GM19452 (cell line): ENCODE measurements around the gene AGAP1.

ENCODE experiments used
- ATAC-seq: cut with Tn5 transposase; IDR thresholded peaks from one replicate; pipeline ENCODE4 v1.9.1; 2021; ENCODE audit not compliant: unreplicated experiment

Gene AGAP1

DNA sequence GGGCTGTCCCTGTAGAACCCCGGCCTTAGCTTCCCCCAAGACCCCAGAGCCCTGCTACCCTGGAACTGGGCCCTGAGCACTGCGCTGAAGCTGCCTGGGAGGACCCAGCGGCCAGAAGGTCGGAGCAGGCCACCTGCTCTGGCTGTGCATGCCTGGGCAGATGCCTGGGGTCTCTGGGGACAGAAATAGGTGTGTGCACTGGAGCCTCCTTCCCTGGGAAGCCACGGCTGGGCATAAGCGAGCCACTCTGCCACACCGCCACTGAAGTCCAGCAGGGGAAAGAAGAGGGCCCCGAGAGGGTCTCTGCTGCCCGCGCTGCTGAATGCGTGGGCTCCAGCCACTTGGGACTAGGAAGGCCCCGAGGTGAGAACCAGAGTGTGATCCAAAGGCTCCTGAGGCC is 667.7 kb downstream of the AGAP1 start:
- no peak for ATAC-seq

DNA sequence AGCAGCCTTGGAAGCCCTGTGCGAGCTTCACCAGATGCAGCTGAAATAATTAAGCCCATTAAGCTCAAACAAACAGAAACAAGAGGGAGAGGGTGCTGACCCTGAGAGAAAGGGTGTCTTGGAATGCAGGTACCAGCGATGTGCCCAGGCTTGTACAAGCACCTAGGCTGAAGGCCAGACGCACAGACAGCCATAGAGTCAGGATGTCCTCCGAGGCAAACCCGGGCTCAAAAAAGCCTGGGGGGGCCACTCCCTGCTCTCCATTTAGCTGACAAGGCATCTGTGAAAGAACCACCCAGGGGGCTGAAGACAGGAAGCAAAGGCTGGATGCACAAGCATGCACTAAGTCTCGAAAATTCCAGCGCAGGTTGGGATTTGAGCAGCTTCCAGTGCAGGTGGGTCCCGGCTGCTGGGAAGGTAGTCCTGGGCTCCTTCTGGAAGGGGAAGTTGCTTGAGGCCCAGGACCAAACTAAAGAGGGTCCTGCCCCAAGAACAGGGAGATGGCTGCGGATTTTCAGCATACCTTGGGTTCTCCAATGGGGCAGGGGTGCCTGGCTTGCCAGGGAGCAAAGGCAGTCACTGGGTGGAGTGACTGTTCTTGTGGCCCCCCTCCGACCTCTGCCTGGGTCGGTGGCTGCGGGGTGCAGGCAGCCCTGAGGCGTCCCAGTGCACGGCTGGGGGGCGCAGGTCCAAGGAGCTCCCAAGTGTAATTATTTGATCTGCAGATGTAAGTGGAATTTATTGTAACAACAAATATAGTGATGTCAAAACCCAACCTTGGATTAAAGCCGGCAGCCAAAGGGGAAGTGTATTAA is 668.4 kb downstream of the AGAP1 start:
- no peak for ATAC-seq

DNA sequence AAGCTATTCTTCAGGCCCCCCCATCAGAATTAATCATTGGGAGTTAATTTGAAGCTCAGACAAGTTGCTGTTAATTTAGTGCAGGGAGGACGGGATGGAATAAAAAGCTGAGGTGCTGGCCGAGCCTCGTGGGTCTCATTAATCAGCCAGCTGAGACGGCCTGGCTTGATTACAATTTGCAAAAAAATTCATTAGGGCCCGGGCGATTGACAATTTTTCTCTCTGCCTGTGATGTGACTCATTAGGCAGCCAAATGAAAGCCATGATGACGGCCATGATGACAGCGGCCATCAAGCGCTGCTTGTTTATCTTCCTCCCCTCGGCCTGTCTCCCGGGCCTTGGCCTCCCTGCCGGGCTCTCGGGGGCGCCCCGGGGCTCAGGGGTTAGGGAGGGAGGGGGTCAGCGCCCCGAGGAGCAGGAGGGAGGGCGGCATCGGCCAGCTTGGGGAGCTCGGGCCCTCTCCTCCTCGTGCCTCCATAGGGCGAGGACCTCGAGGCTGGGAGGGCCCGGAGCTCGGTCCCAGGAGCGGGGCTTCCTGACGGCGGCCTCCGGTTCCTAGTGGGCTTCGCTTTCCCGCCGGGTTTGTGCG is 669.1 kb downstream of the AGAP1 start:
- ATAC-seq: no peak

DNA sequence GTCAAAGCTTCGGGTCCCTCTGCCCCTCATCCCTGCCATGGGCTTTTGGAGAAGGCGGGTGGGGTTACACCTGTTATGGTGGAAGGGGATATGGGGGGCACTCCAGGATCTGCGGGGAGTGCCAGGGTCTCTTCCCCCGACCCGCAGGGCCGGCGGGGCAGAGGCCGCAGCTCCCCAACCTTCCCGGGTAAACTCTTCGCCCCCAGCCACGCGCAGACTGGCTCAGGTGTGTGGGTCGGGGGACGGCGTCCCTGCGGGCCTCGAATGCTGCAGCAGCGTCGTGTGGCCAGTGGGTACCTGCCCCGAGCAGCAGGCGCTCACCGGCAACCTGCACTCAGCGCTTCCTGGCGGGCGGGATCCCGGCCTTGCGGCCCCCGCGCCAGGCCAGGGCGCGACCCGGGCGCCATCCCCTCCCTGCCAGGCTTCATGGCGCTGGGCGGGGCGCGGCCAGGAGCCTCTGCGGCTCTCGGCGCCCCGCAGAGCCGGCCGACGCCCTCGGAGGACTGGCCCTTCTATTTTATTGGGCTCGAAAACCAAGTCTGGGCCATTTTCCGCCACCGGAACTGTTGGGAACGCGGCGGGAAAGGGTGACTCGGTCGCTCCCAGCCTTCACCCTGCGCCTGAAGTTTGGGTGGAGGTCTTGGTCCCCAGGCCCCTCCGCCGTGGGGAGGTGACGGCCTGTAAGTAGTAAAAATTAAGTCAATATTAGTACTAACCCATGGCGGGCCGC is 669.8 kb downstream of the AGAP1 start:
- ATAC-seq: no peak

DNA sequence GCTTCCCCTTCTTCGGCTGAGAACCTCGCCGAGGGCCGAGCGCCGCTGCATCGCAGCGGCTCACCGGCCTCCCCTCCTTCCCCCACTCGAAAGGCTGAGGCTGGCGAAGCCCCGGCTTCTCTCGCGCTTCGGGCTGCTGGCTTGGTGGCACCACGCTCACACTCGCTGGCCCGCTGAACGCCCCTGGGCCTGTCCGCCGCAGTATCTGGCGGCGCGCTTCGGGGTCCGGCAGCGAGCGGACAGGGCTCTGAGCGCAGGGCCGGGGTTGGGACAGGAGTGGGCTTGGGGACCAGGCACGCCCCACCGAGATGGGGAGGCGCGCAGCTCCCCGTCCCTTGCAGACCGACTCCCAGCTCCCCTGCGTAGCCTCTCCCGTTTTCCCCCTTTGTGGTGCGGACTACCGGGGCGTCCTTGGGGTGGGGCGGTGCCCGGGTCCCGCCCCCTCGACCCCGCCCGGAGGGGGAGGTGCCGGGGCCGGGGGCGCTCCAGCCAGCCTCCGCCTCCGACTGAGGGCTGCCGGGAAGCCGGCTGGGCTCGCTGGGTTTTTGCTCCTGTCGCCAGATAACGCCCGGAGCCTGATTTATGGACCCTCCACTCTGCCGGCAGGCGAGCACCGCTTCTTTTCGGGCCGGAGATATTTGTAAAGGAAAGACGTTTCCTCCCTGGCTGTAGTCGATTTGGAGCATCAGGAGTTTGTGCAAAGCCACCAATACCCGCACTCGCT is 670.5 kb downstream of the AGAP1 start:
- no peak for ATAC-seq

DNA sequence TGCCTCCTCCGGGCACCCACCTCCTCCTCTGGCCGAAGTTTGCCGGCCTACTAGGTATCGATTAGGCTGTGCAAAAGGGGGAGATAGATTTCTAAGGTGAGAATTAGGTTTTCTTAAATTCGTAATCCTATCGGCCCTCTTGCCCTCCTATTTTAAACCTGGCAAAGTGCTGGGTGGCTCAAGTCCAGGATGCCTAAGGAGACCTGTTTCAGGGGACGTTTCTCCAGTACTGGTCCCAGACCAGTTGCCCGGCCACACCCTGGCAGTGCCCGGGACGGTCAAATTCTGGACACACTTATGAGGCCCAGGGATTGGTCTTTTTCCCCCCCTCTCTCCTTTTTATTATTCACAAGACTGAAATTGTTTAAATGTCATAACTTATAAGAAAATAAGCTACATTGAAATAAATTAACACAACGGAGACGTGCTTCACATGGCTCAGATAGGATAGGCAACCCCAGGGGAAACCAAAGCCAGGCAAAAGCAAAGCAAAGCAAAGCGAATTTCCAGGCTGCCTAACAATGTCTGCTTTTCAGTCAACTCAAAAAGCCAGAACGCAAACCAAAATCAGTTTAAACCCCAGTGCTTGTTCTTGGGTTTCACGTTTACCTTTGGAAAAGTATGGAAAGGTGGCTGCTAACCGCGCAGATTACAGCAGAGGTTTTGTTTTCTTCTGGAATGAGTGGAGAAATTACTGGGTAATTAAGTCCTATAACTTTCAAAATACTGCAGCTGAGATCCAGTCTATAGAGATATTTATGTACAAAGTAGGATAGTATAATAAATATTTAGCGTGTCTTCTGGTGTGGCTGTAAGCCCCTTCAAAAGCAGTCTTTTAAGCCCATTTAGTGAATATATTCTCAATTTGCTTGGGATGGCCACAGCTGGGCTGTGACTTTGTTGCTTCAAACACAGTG is 671.3 kb downstream of the AGAP1 start:
- no peak for ATAC-seq

DNA sequence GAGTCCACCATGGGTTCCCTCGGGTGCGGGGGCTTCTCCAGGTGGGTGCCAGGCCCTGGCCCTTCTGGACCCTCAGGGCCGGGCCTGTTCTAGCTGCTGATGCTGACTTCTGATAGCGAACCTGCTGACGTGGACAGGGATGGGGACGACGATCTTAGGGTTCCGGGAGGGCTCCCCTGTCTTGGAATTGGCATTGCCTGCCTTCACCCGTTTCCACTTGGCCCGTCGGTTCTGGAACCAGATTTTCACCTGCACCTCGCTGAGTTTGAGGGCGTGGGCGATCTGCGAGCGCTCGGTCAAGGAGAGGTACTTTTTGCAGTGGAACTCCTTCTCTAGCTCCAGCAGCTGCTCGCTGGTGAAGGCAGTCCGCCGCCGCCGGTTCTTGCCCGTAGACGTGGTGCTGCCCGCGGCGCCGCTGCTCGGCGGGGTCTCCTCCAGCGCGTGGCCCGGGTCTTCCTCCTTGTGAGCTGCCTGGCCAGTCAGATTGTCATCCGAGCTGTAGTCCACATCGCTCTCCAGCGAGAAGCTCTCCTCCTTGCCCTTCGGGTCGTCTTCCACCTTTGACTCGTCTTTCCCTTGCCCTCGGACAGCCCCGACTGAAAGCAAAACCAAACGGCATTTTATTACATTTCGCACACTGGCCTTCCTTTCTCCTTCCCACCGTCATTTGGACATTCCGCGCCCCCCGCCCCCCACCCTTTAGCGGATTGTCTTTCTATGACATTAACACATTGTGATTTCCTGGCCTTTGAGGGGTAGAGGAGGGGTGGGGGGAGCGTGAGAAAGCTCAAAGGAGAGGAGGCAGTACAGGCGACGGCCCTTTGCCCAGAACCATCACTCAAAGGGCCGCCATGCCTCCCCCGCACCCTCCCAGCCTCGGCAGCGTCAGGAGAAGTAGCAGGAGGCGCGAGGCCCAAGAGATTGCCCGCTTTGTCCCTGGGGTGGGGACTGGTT is 672.3 kb downstream of the AGAP1 start:
- no peak for ATAC-seq

DNA sequence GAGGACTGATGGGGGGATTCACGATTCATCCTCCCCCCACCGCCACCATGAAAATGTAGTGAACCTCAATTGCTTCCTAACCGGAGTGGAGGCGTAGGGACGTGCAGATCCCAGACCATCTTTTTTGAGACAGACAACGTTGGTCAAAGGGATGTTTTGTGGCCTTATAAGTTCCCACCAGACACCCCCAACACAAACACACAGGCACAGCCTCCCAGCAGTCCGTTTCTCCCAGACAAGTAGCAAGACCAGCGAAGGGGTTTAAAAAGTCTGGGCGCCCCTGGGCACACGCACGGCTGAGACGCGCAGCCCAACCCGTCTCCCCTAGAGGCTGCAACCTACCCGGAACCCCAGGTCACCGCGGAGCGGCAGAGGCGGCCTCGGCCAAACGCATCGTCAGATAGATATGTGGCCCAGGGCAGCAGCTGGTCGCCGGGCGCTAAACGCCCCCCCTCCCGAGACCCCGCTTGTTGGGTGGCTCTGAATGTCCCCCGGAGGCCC is 673.0 kb downstream of the AGAP1 start:
- ATAC-seq: no peak

DNA sequence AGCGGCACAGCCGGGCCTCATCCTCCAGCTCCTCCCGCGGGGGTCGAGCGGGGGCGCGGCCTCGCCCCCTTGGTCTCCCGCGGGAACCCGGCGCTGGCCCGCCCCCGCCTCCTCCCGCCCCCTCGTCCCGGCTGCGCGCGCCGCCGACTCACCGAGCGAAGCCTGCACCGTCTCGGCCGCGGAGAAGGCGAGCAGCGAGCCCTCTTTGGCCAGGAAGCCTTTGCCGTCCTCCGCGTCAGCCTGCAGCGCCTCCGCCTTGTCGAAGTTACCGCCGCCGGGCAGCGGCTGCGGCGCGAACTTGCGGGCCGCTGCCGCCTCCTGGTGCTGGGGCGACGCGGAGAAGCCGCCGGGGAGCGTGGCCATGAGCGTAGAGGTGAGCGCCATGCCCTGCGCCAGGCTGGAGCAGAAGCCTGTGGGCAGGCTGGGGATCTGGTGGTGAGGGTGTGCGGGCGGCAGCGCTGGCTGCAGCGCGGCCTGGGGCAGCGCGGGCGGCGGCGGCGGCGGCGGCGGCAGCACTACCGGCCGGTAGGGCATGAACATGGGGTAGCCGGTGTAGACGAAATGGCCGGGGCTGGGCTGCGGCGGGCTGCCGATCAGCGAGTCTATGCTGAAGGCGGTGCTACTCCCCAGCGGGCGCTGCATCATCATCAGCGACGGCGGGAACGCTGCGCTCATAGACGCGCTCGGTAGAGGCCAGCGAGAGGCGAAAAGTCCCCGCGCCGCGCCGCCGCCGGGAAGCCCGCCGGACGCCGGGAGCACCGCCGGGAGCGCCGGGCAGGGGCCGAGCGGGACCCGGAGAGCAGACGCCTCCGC is 673.7 kb downstream of the AGAP1 start:
- ATAC-seq: no peak

DNA sequence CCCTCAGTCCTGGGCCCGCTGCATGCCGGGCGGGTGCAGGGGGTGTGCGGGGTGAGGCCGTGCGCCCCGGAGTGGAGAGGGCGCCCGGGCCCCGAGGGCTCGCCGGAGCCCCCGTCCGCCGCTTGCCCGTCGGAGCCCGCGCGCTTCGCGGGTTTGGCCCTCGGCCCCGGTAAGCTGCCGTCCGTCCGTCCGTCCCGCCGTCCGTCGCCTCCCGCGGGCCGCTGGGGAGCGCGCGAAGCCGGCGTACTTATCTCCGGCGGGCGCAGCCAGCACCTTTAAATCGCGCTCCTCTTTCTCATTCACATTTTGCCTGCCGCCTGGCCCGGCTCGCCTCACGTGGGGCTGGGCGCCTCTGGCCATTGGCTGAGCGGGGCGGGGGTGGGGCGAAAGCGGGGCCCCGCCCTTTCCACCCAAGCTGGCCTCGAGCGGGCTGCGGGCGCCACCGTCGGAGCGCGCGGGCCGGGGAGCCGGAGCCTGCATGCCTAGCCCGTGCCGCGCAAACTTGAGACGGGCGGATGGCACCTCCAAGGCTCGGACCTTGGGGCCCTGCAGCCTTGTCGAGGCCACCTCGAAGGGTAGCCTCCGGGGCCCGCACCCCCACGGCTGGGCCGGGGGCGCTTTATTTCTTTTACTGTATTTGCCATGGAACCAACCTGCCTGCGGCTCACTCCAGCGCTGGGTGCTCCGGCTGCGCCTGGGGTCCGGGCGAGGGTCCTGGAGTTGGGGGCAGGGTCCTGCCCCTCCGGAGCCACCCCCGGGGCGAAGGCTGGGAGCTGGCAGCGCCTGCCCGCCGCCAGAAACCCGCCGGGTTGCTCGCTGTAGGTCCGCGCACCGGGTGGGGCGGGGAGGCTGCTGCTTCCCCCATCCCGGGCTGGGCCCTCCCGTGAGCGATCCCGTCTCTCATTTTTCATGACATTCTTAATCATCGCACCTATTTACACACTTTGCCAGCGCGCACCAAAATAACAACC is 674.6 kb downstream of the AGAP1 start, which contains the start of gene GBX2:
GBX2 (minus strand) TSS at position 277 of the 971 bp plus-strand sequence. CDS start 415 bp downstream, outside the sequence.
- ATAC-seq: no peak

DNA sequence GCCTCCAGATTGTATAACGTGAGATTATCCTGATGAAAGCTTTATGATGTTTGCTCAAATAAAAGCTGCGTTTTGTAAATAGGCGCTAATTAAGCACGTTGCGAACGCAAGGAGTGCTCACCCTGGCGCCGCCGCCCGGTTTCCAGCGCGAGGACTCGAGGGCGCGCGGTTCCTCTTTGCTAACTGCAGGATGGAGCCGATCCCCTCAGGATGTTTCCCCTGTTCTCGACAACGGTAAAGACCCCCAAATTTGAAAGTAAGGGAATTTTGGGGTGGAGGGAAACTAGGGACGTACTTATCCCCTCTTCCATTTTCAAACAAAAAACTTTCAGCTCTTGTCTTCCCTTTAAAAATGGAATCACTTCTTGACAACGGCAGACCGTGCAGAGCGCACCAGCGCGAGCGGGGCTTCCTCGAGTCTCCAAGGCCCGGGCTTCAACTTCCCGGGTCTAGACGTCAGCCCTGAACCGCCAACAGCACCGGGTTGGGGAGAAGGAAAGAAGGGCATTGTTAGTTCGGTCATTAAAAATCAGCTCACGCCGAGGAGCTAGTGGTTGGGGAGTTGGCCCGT is 675.4 kb downstream of the AGAP1 start:
- no peak for ATAC-seq

DNA sequence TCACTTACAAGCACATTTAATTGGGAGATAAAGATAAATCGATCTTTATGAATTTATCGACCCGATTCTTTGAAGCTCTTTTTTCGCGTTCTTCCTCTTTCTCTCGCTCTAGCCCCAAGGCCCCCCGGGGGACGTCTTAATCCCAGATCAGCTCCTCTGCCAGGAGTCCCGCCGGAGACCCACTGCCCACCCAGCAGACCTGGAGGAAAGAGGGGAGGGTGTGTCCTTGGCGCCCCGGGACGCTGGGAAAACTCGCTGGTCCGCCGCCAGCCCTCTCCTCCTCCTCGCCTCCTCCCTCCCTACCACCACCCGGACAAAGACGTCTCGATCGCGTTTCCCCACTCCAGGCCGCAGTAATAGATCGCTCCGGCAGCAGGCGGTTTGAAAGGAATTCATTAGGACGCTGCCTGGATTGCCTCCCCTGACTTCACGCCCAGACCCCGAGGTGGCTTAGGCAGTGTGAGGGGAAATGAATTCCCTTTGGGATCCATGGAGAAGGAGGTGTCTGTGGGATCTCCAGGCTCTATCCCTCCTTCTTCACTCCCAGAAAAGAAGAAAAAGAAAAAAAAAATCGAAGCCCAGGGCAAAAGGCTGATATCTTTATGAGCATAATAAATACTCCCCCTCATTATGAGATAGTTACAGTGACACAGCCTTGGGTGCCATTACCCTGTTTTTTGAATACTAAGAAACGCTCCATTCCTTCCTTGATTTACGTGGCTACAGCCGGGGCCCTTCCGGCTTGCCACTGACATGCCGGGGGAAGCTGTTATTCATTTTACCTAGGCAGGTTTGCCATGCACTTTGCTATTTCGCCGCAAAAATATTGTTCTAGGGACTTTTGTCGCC is 676.1 kb downstream of the AGAP1 start:
- no peak for ATAC-seq

DNA sequence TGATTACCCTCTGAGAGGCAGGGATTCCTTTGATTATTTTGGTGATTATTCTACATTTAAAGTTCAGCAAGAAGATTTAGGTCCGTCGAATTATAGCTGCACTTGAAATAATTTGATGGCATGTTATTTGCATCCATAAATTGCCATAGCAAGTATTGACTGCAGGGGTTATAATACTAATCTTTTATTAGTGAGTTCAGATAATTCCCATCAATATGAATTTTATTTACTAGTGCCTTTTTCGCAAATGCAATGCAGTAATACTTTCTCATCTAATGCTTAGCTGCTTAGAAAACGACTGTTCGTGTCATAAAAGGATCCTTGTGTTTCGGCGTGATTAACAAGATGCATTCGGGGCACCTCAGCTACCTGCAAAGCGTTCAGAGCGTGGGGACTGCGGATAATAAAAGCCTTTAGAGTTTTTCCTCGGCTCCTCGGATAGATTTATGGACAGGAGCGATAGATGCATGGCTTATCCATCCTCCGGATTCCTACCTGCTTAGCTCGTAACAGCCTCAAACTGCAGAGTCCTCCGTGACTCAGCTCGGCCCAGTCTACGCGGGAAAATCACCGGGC is 676.8 kb downstream of the AGAP1 start:
- ATAC-seq: no peak

DNA sequence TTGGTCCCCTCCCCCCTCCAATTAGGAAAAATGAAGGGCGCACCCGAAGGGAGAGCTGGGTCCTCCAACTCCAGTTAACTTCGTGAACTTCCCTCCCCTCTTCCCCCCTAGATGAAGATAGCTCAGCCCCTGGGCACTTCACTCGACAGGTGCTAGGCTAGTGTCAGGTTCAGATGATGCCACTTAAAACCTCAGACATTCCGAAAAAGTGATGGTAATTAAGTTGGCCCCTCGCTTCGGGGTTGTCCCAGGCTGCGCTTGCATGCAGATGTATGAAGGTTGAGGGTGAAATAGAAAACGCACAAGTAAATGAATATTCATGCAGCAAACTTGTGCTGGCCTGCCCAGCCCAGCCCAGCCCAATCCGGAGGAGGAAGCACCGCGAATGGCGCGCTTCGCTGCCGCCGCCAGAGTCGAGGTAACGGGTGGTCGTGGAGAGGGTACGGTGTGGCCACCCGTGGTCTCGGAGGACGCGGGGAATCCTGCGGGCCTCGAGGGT is 677.4 kb downstream of the AGAP1 start:
- ATAC-seq: no peak

DNA sequence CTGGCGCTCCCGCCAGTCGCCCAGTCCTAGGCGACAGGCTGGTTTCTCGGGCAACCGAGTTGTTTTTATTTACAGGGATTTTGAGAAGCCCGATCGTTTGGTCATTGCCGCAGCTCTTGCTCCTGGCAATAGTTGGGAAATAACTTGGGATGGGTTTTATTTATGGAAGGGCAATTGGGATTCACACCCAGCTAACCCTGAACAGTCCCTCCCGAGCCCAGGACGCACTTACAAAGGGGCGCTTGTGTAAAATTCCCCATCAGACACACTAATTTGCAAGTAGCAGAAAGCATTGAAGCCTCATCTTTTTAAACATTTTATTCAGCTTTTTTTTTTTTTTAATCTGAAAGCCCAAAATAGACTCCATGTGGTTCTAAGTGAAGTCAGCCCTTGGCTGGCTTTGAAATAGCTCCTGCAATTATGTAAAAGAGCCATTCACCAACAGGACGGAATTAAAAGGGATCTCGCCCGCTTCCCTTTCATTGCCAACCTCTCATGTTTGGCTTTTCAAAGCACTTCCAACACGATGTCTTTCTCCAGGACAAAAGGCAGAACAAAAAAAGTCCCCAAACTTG is 677.9 kb downstream of the AGAP1 start:
- ATAC-seq: no peak
